Fibroblast of lung (primary cell): ENCODE results near the gene RBPJL. TPM values are rescaled to one million over a fixed set of nuclear protein-coding genes. Genes with fewer than 3 reads are reported as not detected.

ENCODE experiments used
- DNase-seq, 2 donors: peaks; one replicate each; pipeline versions ENCODE4 v3.0.0 to v3.0.0-alpha.2; 2010; ENCODE audit warnings: low read depth in 2 of 2
- H2AFZ ChIP-seq: 2 replicates; pipeline ENCODE4 v1.5.1; 2012; ENCODE audit warnings: low read length, control low read depth, inconsistent platforms
- H3K27ac ChIP-seq: 2 replicates; pipeline ENCODE4 v1.5.1; 2011; ENCODE audit warnings: low read length, control low read depth; ENCODE audit not compliant: insufficient read depth
- H3K27me3 ChIP-seq: 2 replicates; pipeline ENCODE4 v1.5.1; 2011; ENCODE audit warnings: mild to moderate bottlenecking, low read length; ENCODE audit not compliant: control insufficient read depth, insufficient read depth
- H3K36me3 ChIP-seq: 2 replicates; pipeline ENCODE4 v1.5.1; 2011; ENCODE audit warnings: low read length; ENCODE audit not compliant: control insufficient read depth, insufficient read depth
- H3K4me1 ChIP-seq: 2 replicates; pipeline ENCODE4 v1.5.1; 2011; ENCODE audit warnings: low read length; ENCODE audit not compliant: control insufficient read depth, insufficient read depth; ENCODE audit errors: extremely low read depth
- H3K4me2 ChIP-seq: 2 replicates; pipeline ENCODE4 v1.5.1; 2011; ENCODE audit warnings: low read length, control low read depth; ENCODE audit not compliant: insufficient read depth; ENCODE audit errors: extremely low read depth
- H3K4me3 ChIP-seq, 4 experiments: fragments of 200-600 bp in 1 of 4; sonication (generic) in 1 of 4; replicated peaks in 1 of 4; 2 replicates each; pipeline ENCODE4 v1.5.1; 2011 to 2016; ENCODE audit warnings: low read length in 4 of 4, low read depth in 3 of 4, mild to moderate bottlenecking in 3 of 4, control low read depth in 2 of 4, inconsistent platforms in 1 of 4, mixed read lengths in 1 of 4; ENCODE audit not compliant: insufficient read depth in 1 of 4; ENCODE audit errors: control extremely low read depth in 1 of 4
- H3K79me2 ChIP-seq: 2 replicates; pipeline ENCODE4 v1.5.1; 2012; ENCODE audit warnings: mild to moderate bottlenecking, low read length, inconsistent platforms; ENCODE audit not compliant: control insufficient read depth, insufficient read depth
- H3K9ac ChIP-seq: 2 replicates; pipeline ENCODE4 v1.5.1; 2011; ENCODE audit warnings: mild to moderate bottlenecking, low read length, control low read depth; ENCODE audit not compliant: insufficient read depth
- H3K9me3 ChIP-seq: 2 replicates; pipeline ENCODE4 v1.5.1; 2012; ENCODE audit warnings: low read depth, low read length; ENCODE audit not compliant: control insufficient read depth, insufficient read depth
- H4K20me1 ChIP-seq: 2 replicates; pipeline ENCODE4 v1.5.1; 2011; ENCODE audit warnings: low read length; ENCODE audit not compliant: control insufficient read depth, insufficient read depth; ENCODE audit errors: extremely low read depth
- EZH2 ChIP-seq: IDR thresholded peaks from 2 replicates; pipeline ENCODE4 v1.5.1; 2012; ENCODE audit warnings: low read length, control low read depth, mild to moderate bottlenecking; ENCODE audit errors: missing control alignments
- polyA plus RNA-seq, 2 donors: library from polyadenylated mRNA; depleted of rRNA in 1 of 2; stranded (reverse) in 1 of 2; unstranded in 1 of 2; fragments of >200 nt; gene quantifications; 2 replicates each; pipeline ENCODE4 v1.2.1, GENCODE V29; 2011 to 2012; ENCODE audit warnings: missing spikeins in 1 of 2
- total RNA-seq: library from RNA; depleted of rRNA; stranded (reverse); fragments of >200 nt; gene quantifications from 2 replicates; pipeline ENCODE4 v1.2.1, GENCODE V29; 2014
- TF ChIP-seq, protein P1 (sequence below), 2 donors: IDR thresholded peaks in 1 of 2; conservative IDR thresholded peaks in 1 of 2; 1 replicate in 1 of 2; 2 replicates in 1 of 2; pipeline ENCODE4 v1.5.1; 2011 to 2012; ENCODE audit warnings: low read length in 2 of 2, control low read depth in 1 of 2, inconsistent platforms in 1 of 2, low read depth in 1 of 2, mild to moderate bottlenecking in 1 of 2

RBPJL gene
- total and polyA plus RNA-seq, 2 donors (not counting 1 experiment from before 2014, with no cell fraction given), result not detected

DNA sequence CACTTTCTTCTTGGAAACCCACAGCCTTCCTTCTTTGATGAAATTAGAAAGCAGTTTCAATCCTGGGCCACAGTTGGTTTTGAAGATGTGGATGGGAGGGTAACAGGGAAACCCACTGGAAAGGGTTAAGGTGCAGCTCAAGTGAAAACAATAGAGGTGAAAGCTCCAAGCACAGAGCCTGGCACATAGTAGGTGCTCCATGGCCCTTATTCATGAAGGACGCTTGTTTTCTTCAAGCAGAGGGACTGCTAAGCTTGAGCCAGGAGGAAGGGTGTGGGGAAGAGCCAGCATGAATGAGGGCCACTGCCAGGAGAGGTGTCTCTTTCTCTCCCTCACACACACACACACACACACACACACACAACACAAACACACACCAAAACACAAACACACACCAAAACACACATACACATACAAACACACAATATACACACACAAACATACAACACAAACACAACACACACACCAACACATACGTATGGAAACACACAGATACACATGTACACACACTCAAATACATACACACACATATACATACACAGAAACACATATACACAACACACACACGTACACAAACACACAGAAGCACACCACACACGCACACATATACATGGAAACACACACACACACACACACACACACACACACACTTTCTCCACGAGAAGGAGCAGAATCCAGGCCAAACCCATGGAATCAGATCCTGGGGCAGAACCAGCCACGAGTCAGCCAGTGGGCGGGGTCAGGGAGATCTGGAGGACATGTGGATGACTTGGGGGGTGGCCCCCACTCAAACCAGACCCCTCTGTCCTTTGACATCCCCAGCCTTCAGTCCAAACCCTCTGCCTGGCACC lies 23.7 kb upstream of the RBPJL start:
- DNase-seq, result no peak
- no peak overlapping the region for H3K27ac ChIP-seq
- H3K4me3 ChIP-seq, result no peak overlapping the region
- no peak for TF ChIP-seq EZH2
- TF ChIP-seq, protein P1, sequence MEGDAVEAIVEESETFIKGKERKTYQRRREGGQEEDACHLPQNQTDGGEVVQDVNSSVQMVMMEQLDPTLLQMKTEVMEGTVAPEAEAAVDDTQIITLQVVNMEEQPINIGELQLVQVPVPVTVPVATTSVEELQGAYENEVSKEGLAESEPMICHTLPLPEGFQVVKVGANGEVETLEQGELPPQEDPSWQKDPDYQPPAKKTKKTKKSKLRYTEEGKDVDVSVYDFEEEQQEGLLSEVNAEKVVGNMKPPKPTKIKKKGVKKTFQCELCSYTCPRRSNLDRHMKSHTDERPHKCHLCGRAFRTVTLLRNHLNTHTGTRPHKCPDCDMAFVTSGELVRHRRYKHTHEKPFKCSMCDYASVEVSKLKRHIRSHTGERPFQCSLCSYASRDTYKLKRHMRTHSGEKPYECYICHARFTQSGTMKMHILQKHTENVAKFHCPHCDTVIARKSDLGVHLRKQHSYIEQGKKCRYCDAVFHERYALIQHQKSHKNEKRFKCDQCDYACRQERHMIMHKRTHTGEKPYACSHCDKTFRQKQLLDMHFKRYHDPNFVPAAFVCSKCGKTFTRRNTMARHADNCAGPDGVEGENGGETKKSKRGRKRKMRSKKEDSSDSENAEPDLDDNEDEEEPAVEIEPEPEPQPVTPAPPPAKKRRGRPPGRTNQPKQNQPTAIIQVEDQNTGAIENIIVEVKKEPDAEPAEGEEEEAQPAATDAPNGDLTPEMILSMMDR (conservative IDR thresholded peaks at IDR 0.05 in 1 of 2, IDR thresholded peaks at IDR 0.05 in 1 of 2; ENCODE audit: low read depth in 1 of 2, low read length in 2 of 2), result no peak
- no peaks in the 10 kb centered on the region for H3K36me3 ChIP-seq
- H3K4me1 ChIP-seq, result no peaks in the 10 kb centered on the region
- H3K79me2 ChIP-seq, result no peaks in the 10 kb centered on the region
- no peaks in the 10 kb centered on the region for H3K9me3 ChIP-seq
- no peak overlapping the region for H3K4me2 ChIP-seq
- H2AFZ ChIP-seq, result no peak overlapping the region
- no peak overlapping the region for H3K9ac ChIP-seq
- H3K27me3 ChIP-seq, result peaks cover 6% of the 10 kb centered on the region
- no peaks in the 10 kb centered on the region for H4K20me1 ChIP-seq

DNA sequence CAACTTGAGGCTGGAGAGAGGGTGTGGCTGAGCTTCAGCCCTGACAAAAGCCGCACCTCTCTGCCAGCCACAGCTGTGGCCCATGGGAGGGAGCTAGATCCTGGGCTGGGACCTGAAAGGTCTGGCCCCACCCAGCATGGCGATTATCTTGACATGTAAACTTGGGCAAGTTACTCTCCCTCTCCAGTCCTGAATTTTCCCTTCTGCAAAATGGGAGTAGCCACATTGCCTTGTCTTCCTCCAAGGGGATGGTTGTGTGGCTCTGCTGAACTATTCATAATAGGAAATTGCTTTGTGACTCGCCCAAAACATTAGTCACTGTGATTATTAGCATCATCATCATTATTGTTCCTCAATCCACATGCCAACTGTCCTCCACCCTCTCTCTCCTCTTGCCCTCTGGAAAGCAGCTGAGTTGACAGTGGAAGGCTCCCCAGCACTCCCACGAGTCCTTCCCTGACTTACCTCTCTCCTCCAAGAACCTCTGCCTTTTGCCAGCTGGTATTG lies 23.0 kb upstream of the RBPJL start:
- no peak for DNase-seq
- no peak overlapping the region for H3K9ac ChIP-seq
- no peaks in the 10 kb centered on the region for H4K20me1 ChIP-seq
- TF ChIP-seq, protein P1 (conservative IDR thresholded peaks at IDR 0.05 in 1 of 2, IDR thresholded peaks at IDR 0.05 in 1 of 2; ENCODE audit: low read depth in 1 of 2, low read length in 2 of 2), result no peak
- no peaks in the 10 kb centered on the region for H3K79me2 ChIP-seq
- H3K9me3 ChIP-seq, result no peaks in the 10 kb centered on the region
- H2AFZ ChIP-seq, result no peak overlapping the region
- no peak overlapping the region for H3K4me3 ChIP-seq
- H3K27me3 ChIP-seq, result peaks cover 13% of the 10 kb centered on the region
- H3K4me2 ChIP-seq, result no peak overlapping the region
- H3K36me3 ChIP-seq, result no peaks in the 10 kb centered on the region
- no peak overlapping the region for H3K27ac ChIP-seq
- H3K4me1 ChIP-seq, result no peaks in the 10 kb centered on the region

DNA sequence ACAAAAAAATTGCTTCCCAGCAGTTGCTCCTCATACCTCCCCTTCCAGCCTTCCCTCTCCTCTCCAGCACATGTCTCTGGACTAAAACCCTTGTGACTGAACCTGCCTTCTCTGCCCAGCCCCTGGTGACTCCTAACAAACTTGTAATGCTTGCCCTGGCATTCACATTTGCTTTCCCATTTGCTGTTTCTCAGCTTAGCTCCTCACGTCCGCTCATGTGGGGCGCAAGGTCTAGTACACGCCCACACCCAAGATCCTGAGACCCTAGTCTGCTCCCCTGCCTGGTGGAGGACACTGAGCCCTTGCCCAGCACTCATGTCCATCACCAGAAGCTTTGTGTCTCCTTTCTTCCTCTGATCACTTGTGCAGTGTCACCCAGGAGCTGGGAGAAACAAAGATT lies 18.3 kb upstream of the RBPJL start:
- Histone ChIP-seq H2AFZ (no peak overlapping the region), H3K9ac (no peak overlapping the region), H4K20me1 (no peaks in the 10 kb centered on the region), H3K4me3 (no peak overlapping the region), H3K27me3 (peaks cover 23% of the 10 kb centered on the region), H3K79me2 (no peaks in the 10 kb centered on the region), H3K9me3 (no peaks in the 10 kb centered on the region), H3K36me3 (no peaks in the 10 kb centered on the region), H3K4me2 (no peak overlapping the region), H3K4me1 (peaks cover 2% of the 10 kb centered on the region), H3K27ac (no peak overlapping the region)
- TF ChIP-seq, protein P1 (conservative IDR thresholded peaks at IDR 0.05 in 1 of 2, IDR thresholded peaks at IDR 0.05 in 1 of 2; ENCODE audit: low read depth in 1 of 2, low read length in 2 of 2), result no peak
- TF ChIP-seq EZH2, result no peak
- DNase-seq, result no peak
